Measurements from ENCODE around the gene RNF123.

DNA sequence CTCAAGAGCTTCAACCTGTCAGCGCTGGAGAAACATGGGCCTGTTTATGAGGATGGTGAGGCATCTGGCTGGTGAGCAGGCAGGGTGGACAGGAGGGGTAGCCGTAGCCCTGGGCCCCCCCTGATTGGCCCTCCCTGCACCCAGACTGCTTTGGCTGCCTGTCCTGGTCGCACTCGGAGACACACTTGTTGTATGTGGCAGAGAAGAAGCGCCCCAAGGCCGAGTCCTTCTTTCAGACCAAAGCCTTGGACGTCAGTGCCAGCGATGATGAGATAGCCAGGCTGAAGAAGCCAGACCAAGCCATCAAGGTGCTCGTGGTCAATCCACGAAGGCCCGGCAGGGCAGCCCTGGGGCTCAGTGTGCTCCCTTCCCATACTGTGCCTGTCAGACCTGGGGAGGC lies 13.4 kb upstream of the RNF123 start:
- TF ChIP-seq, protein P1, sequence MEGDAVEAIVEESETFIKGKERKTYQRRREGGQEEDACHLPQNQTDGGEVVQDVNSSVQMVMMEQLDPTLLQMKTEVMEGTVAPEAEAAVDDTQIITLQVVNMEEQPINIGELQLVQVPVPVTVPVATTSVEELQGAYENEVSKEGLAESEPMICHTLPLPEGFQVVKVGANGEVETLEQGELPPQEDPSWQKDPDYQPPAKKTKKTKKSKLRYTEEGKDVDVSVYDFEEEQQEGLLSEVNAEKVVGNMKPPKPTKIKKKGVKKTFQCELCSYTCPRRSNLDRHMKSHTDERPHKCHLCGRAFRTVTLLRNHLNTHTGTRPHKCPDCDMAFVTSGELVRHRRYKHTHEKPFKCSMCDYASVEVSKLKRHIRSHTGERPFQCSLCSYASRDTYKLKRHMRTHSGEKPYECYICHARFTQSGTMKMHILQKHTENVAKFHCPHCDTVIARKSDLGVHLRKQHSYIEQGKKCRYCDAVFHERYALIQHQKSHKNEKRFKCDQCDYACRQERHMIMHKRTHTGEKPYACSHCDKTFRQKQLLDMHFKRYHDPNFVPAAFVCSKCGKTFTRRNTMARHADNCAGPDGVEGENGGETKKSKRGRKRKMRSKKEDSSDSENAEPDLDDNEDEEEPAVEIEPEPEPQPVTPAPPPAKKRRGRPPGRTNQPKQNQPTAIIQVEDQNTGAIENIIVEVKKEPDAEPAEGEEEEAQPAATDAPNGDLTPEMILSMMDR (IDR thresholded peaks at IDR 0.05; ENCODE audit: low read length) = no peak
- TF ChIP-seq EZH2 (IDR thresholded peaks at IDR 0.05; ENCODE audit: borderline replicate concordance, low read length) = no peak

Measured in OCI-LY1 (cell line).